Fibroblast of lung (primary cell): ENCODE measurements around the gene SNX15.

Experiments used
- CTCF ChIP-seq, 2 donors: IDR thresholded peaks in 1 of 2; conservative IDR thresholded peaks in 1 of 2; 1 replicate in 1 of 2; 2 replicates in 1 of 2; pipeline ENCODE4 v1.5.1; 2011 to 2012; ENCODE audit warnings: low read length in 2 of 2, control low read depth in 1 of 2, inconsistent platforms in 1 of 2, low read depth in 1 of 2, mild to moderate bottlenecking in 1 of 2
- EZH2 ChIP-seq: IDR thresholded peaks from 2 replicates; pipeline ENCODE4 v1.5.1; 2012; ENCODE audit warnings: low read length, control low read depth, mild to moderate bottlenecking; ENCODE audit errors: missing control alignments

- TF ChIP-seq CTCF (conservative IDR thresholded peaks at IDR 0.05 in 1 of 2, IDR thresholded peaks at IDR 0.05 in 1 of 2; ENCODE audit: low read depth in 1 of 2, low read length in 2 of 2), result no peak
- TF ChIP-seq EZH2, result no peak
Observed at GRCh38 chr11:65067446-65067845, 40.2 kb downstream of the SNX15 start.
